ENCODE data around the gene THUMPD2. TPM values are rescaled to one million over a fixed set of nuclear protein-coding genes. Genes with fewer than 3 reads are reported as not detected.
A peak's percentile ranks its signal among the peaks of the same experiment; 100 is the strongest.

THUMPD2 gene
- total RNA-seq, 1 donor from 2014 or later, result 6.0 TPM

DNA sequence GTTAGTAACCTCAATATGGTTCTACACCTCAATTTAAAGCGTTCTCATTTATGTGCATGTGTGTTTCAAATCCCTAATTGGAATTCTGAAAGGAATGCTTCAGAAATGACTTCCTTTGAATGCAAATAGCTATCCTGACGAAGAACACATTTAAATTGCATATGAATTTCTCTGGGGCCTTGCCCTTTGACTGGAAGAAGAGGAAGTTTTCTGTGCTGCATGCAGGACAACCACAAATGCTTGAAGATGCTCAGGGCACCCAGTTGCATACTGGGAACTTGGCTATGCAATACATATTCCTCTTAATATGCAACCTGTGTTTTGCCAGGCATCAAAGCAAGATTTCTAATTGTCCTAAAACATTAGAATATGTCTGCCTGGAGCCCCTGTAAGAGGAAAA, 58.1 kb downstream of the THUMPD2 start:
- no peak for DNase-seq (ENCODE audit: extremely low read depth, low read depth, low spot score)

DNA sequence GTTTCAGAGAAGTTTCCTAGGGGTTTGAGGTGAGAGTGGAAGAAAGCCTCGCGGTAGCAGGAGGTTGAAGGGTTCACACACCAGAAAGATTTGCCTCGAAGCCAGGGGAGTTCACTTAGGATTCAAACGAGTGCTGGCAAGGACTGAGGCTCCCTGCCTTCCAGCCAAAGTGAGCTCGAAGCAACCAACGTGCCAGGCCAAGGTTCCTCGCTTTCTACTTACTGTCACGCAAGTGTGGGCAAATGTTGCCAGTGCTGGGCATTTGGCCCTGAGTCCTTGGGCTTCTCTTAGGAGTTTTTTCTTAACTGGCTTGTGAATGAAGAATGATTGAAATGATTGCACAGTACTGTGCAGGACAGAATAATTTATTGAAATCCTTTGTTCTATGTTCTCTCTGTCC, 59.7 kb downstream of the THUMPD2 start:
- DNase-seq (ENCODE audit: extremely low read depth, low read depth, low spot score), result no peak

DNA sequence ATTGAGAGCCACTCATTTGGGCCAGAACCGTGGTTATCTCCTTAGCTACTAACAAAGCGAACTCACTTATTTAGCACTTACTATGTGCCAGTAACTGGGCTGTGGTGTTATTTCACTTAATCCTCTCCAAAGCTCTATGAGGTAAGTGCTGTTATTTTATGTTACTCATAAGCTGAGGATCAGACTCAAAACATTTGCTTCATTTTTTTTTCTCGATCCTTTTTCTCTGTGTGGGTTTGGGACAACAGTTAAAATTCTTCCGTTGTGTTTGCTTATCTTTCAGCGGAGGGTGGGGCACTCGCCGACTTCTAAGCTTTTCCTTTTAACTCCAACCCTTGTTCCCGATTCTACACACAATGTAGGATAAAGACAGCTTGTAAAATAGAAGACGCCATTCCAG, 60.6 kb downstream of the THUMPD2 start:
- DNase-seq (ENCODE audit: extremely low read depth, low read depth, low spot score), result no peak

DNA sequence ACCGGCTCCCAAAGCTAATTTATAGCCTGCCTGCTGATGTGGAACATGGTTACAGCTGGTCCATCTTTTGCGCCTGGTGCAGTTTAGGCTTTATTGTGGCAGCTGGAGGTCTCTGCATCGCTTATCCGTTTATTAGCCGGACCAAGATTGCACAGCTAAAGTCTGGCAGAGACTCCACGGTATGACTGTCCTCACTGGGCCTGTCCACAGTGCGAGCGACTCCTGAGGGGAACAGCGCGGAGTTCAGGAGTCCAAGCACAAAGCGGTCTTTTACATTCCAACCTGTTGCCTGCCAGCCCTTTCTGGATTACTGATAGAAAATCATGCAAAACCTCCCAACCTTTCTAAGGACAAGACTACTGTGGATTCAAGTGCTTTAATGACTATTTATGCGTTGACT, 62.0 kb downstream of the THUMPD2 start:
- DNase-seq (ENCODE audit: extremely low read depth, low read depth, low spot score), result no peak

DNA sequence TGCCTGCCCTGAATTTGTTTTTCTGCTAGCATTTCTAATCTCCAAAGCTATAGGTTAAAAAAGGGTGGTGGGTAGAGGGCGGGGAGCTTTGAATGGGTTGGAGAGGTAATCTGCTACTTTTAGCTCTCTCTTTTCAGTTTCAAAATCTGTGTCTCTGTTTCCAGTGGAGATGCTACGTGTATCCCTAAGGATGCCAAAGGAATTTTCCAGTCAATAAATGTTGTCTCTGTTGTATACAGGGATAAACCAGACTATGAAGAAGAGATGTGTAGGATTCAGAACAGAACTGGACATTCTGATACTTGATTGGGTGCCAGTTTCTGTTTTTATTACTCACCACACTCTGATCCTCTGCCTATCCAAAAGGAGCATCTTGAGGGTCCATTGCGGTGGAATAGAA, 63.2 kb downstream of the THUMPD2 start:
- no peak for DNase-seq (ENCODE audit: extremely low read depth, low read depth, low spot score)

DNA sequence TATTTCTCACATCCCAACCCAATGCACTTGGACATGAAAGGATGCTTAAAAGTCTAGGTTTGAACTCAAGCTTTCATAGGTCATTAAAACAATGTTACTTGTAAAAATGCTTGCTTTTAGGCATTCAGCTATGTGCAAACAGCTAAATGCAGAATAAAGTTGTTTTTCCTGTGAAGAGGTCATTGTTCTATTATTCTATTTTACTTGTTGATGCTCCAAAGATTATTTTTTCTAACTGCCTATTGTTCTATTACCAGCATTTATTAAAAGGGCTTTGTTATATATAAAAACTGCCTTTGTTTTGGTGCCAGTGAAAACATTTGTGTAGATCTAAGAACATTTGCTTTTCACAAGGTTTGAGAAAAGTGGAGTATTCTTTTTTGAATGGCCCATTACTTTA, 64.0 kb downstream of the THUMPD2 start:
- no peak for DNase-seq (ENCODE audit: extremely low read depth, low read depth, low spot score)

DNA sequence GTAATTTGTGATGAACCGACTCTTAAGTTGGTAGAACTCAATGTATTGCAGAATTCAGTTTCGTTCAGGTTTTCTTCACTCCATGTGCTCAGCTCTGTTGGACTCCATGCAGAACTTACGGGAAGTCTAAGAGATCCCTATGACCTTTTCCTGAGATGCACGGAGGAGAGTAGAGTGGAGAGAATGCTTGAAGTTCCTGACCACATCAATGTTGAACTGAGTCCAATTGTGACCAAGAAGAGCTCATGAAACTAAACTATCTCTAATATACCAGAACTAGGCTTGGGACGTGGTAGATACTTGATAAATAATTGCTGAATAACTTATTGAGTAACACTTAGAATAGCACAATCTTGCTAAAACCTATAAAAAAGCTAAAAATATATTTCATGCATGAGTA, 66.1 kb downstream of the THUMPD2 start:
- no peak for DNase-seq (ENCODE audit: extremely low read depth, low read depth, low spot score)

DNA sequence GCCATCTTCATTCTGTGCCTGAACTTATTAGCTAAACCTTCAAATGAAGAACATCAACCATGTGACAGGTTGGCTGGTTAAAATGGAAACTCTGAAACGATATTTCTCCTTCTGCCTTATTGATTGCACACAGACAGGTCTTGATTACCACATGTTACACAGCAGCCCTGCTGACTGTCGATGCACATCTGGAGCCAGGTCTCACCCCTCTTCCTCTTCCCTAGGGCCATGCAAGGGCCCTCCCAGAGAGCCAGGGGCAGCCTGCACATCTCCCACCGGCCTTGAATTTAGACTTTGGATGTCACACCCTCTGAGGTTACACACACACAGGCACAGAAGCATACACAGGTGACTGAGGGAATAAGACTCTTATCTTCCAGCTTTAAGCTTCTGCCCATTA, 68.3 kb downstream of the THUMPD2 start:
- DNase-seq (ENCODE audit: extremely low read depth, low read depth, low spot score), result no peak

DNA sequence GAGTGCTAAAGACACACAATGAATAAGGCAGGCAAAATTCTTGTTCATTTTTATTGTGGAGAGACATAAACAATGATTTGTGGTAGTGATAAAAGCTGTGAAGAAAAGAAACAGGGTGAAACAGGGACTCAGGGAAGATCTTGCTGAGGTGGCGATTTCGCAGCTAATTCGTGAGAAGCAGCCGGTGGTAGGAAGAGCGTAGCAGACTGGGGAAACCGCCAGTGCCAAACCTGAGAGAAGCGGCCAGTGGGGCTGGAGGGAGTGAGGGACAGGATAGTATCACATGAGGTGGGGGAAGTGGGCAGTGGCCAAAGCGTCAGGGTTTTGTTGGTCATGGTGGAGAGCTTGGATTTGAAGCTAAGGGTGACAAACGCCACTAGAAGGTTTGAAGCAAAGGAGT, 71.1 kb downstream of the THUMPD2 start:
- no peak for DNase-seq (ENCODE audit: extremely low read depth, low read depth, low spot score)

DNA sequence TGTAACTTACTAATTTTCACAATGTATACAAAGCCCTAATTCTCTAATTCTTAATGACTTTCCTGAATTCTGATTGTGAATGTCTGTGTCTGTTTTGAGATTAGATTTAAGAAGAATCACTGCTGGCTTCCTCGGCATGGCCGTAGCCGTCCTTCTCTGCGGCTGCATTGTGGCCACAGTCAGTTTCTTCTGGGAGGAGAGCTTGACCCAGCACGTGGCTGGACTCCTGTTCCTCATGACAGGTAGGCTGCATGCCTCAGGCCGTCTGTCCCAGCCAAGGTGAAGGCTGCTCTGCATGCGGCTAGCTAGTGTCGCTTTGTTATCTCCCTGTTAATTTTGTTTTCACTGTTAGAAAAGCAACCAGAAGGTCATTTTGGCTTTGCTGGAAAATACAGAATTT, 72.1 kb downstream of the THUMPD2 start:
- DNase-seq (ENCODE audit: extremely low read depth, low read depth, low spot score), result no peak

DNA sequence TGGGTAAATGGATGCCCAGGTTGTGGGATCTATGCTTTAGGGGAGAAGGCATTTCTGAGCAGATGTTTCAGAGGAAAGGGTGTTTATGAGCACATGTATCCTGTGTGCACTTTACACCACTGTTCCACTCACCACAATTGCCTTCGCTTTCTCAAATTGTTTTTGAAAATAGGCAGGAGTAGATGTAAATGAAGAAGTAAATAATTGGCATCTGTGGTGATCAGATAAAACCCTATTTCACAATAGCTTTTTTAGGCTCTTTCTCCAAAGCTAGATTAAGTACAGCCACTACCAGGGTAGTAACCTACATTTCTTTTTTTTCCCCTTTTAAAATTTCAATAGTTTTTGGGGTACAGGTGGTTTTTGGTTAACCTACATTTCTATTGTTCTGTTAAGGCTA, 72.7 kb downstream of the THUMPD2 start:
- DNase-seq (ENCODE audit: extremely low read depth, low read depth, low spot score), result no peak

DNA sequence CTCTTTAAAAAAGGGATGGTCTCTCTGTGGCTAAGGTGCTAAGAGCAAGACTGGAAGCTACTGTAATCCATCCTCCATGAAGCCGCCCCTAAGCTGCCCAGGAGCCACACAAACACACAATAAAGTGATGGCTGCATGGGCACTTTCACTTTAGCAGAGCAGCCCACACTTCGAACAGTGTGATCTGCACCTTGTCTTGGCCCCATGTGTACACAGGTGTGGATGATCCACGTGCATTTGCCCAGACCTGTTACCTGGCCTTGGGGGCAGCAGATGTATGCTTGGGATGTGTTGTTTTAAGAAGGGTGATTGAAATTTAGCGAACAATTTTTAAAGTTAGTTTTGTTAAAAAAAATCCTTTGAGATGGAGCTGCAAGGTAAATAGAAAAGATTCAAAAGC, 73.4 kb downstream of the THUMPD2 start:
- DNase-seq (ENCODE audit: extremely low read depth, low read depth, low spot score), result no peak

DNA sequence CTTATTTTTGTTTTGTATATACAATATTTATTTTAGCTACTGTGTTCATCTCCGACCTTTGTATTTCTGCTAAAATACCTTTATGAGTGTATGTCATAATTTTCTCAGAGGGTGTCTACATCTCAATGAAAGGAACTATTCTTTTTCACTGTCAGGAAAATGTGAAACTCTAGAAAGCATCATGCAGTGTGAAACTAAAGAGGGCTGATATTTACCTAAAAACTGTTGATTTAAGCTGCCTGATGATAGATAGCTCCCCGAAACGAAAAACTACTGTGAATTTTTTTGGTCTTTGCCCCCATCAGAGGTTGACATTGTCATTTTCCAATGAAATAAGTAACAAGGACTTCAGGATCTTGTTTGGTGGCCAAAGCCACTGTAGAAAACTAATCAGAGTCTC, 74.5 kb downstream of the THUMPD2 start:
- no peak for DNase-seq (ENCODE audit: extremely low read depth, low read depth, low spot score)

DNA sequence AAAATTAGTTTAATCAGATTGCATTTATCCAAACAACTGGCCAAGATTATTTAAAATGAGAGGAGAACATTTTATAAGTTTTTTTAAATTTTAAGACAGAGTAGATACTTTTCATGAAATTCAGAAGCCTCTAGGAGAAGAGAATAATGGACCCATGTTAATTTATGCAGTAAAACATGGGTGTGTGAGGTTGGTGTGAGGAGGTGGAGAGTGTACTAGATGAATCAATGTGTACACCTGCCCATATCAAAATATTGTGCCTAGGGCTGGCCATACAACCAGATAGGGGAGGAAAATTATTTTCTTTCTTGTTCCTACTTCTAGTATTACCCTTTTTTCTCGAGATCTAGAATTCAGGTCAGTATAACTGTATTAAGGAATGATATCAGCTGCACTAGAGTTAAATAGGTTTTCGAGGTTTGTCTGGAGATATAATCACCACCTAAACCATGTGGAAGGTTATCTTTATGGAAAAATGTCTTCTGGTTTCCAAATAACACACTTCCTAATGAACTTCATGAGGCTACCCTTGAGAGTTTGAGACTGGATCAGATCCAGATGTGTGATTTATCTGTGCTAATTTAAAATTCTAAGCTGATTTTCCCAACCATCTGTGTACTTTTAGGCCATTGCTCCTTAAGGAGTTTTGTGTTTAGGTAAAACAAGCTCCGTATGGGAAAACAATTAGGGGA, 75.7 kb downstream of the THUMPD2 start:
- no peak for DNase-seq (ENCODE audit: extremely low read depth, low read depth, low spot score)

DNA sequence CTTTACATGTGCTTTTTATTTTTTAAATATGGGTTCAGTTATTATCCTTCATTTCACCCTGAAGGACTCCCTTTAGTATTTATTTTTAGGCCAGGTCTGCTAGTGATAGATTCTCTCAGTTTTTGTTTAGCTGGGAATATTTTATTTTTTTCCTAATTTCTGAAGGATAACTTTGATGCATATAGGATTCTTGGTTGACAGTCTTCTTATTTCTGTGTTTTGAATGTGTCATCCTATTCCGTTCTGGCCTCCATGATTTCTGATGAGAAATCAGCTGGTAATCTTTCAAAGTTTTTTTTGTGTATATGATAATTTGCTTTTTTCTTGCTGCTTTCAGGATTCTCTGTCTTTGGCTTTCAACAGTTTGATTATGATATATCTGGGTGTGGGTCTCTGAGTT, 77.9 kb downstream of the THUMPD2 start:
- DNase-seq (ENCODE audit: extremely low read depth, low read depth, low spot score), result no peak

DNA sequence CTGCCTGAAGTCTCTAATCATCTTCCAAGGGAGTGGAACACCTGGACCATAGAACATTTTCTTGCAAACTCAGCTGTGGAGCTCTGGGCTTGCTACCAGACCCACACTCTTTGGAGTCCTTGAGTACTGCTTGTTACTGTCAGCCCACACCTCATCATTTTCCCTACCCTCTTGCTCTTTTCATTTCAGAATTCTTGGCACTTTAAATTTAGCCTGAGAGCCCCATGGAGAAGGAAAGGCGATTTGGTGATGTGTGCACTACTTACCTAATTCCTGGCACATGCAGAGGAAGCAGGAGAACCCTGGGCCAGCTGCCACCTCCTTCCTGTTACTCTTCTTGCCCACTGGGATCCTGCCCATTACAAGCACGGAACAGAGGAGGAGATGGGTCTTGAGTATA, 81.6 kb downstream of the THUMPD2 start:
- DNase-seq (ENCODE audit: extremely low read depth, low read depth, low spot score), result no peak

DNA sequence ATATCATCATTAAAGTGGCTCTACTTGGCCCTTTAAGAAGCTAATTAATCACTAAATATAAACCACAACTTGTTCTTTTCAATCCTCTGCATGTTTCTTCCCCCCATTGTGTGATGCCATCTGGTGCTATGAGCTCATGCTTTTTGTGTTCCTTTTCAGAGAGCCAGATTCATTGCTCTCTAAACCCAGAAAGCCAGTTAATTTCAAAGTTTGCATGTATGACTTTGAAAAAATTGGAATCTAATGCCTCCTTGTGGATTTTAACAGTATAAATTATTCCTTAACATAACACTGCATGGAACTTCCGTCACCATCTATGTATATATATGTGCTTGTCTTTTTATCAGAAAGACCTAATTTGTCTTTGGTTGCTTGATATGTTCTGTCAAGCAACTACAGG, 82.2 kb downstream of the THUMPD2 start:
- DNase-seq (ENCODE audit: extremely low read depth, low read depth, low spot score), result peak; percentile 78

DNA sequence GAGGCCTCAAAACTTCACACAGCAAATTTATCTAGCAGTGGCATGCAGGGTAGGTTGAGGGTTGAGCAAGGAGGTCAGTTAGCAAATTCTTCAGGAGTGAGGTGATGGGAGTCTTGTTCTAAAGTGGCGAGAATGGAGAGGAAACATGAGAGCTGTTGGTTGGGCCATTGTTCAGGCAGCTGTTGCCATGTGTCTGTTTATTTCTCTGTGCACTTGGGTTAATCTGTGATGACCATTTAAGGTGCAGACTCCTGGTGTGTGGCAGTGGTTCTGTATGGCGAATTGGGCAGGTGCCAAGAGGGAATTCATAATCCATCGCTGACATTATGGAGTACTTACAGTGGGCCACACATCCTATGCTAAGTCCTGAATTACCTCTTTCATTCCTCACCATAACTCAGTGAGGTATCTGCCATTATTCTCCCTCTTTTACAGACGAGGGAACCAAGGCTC, 82.9 kb downstream of the THUMPD2 start:
- peak; percentile 47 for DNase-seq (ENCODE audit: extremely low read depth, low read depth, low spot score)

DNA sequence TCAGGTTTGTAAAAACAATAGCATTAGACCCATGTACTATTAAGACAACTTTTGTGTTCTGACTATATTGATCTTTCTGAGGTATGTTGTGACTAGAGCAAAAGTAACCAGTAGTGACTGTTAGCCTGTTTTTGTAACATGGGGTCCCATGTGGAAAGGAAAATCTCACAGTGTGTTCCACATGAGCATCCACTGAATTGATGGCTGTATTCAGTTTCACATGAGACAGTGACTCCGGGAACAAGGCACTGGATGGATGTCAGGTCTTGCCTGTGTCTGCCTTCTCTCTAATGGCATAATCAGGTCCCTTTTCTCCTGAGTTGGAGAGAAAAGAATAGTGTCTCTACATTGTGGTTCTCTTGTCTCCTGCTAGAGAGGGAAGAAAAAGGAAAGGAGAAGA, 85.8 kb downstream of the THUMPD2 start:
- DNase-seq (ENCODE audit: extremely low read depth, low read depth, low spot score), result no peak

DNA sequence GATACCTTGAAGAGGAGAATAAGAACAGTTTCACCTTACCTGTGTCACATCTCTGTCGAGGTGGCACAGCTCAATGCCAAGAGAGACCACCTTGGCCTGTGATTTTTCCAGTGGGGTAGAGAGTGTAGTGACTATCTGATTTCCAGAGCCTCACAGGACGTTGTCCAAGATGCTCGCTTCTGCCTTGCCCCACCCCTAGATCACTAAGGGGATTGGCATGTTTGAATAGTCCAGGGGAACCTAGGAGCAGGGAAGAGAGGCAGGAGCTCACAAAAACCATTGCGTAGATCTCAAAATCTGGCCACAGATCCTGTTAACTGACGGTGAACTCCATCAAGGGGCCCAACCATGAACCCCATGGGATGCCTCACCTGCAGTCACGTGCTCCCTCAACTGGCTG, 89.2 kb downstream of the THUMPD2 start:
- DNase-seq (ENCODE audit: extremely low read depth, low read depth, low spot score), result no peak

DNA sequence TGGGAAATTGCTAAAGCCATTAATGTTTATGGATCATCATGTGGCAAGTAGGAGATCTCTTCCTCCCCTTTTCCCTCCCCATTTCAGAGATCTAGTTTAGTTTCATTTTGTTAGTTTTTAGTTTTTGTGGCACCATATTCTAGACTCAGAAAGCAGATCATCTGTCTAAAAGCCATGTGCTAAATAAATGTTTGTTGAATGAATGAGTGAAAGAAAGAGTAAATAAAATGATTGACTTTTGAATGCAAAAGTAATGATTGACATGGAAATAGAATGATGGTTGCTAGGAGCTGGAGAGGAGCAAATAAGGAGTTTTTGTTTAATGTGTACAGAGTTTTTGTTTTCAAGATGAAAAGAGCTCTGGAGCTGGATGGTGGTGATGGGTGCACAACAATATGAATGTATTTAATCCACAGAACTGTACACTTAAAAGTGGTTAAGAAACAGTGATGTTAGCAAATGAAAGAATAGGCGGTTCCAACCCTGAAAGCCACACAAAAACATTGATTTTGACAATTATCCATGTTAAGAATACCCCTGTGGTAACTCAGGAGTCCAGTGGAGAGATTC, 89.7 kb downstream of the THUMPD2 start:
- DNase-seq (ENCODE audit: extremely low read depth, low read depth, low spot score), result no peak

DNA sequence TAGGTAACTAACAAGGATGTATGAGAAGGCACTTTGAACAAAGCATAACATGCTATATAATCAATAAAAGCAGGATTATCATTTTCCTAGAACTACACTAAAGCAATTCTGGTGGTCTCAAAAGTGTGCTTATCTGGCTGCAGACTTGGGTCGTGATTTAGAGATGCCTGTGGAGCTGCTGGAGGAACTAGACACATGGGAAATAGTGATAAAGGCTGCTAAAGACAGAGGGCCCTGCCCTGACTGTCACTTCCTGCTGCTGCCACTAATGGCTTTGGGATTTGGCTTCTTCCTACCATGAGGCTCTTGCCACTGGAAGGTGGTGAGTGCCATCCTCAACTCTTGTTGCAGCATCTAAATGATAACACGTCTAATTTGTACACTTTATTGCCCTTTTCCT, 90.9 kb downstream of the THUMPD2 start:
- DNase-seq (ENCODE audit: extremely low read depth, low read depth, low spot score), result no peak

DNA sequence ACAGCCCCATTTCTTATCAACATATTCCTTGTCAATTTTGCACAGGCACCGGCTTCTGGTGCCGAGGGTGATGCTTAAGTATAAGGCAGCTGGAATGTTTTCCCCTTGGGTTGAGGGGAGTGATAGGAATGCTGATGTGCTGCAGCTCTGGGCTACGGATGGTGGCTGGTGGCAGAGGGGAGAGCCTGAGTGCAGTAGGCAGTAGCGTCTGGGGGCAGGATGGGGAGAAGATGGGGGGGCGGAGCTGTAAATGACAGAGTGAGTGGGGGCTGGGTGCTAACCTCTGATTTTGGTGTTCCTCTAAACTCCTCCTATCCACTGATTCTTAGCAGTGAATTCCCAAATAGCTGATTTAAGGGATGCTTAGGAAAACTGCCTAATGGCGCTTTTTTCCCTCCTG, 92.6 kb downstream of the THUMPD2 start:
- DNase-seq (ENCODE audit: extremely low read depth, low read depth, low spot score), result no peak
